IMR-90 (cell line): ENCODE measurements around the gene GRID1. TPM values are rescaled to one million over a fixed set of nuclear protein-coding genes. Genes with fewer than 3 reads are reported as not detected.

Experiments used
- ATAC-seq: fragments of 200-7000 bp; cut with Tn5 transposase; 2 replicates; pipeline ENCODE4 v1.9.1; 2020; ENCODE audit warnings: low read depth, mild to moderate bottlenecking, moderate library complexity
- BruUV-seq: library from RNA; stranded (reverse); fragments of 400-500 nt; replicated peaks from 2 replicates; lab custom pipeline; 2021; lab: Mats Ljungman, UMichigan
- CTCF ChIA-PET: fragments of 300-600 bp; formaldehyde crosslinking; extraction: SDS; loops from one replicate; lab custom pipeline; 2021; ENCODE audit warnings: antibody characterized with exemption; lab: Yijun Ruan, JAX
- POLR2A ChIA-PET: fragments of 300-600 bp; sonication (Branson Sonifier 250); formaldehyde crosslinking; loops from one replicate; lab custom pipeline; 2022; ENCODE audit warnings: antibody characterized with exemption; ENCODE audit not compliant: unreplicated experiment; lab: Charles Lee
- DNase-seq: peaks from one replicate; pipeline ENCODE4 v3.0.0; 2013
- H2AFZ ChIP-seq: replicated peaks from 2 replicates; pipeline ENCODE3; 2013; ENCODE audit warnings: low read length, mild to moderate bottlenecking; ENCODE audit not compliant: poor library complexity
- H2AK5ac ChIP-seq: 2 replicates; pipeline ENCODE4 v1.6.1; 2013; ENCODE audit warnings: low read depth, low read length, inconsistent platforms
- H2AK9ac ChIP-seq: replicated peaks from 2 replicates; pipeline ENCODE3; 2013; ENCODE audit warnings: mild to moderate bottlenecking, low read depth, low read length, moderate library complexity; ENCODE audit not compliant: poor library complexity
- H2BK120ac ChIP-seq: 2 replicates; pipeline ENCODE4 v1.6.1; 2013; ENCODE audit warnings: low read depth, low read length, inconsistent platforms
- H2BK15ac ChIP-seq: 3 replicates; pipeline ENCODE4 v1.6.1; 2013; ENCODE audit warnings: low read depth, low read length, inconsistent platforms
- H2BK20ac ChIP-seq: 2 replicates; pipeline ENCODE4 v1.6.1; 2013; ENCODE audit warnings: low read depth, mild to moderate bottlenecking, inconsistent platforms, low read length, moderate library complexity
- H2BK5ac ChIP-seq: 2 replicates; pipeline ENCODE4 v1.6.1; 2013; ENCODE audit warnings: mild to moderate bottlenecking, low read depth, low read length, inconsistent platforms; ENCODE audit not compliant: poor library complexity, severe bottlenecking
- H3K14ac ChIP-seq: replicated peaks from 2 replicates; pipeline ENCODE4 v1.6.1; 2013; ENCODE audit warnings: low read depth, low read length, inconsistent platforms
- H3K18ac ChIP-seq: 2 replicates; pipeline ENCODE4 v1.6.1; 2013; ENCODE audit warnings: low read depth, low read length, control low read depth
- H3K23ac ChIP-seq: 2 replicates; pipeline ENCODE4 v1.6.1; 2013; ENCODE audit warnings: low read depth, low read length, inconsistent platforms
- H3K27ac ChIP-seq: 2 replicates; pipeline ENCODE4 v1.5.1; 2013; ENCODE audit warnings: mild to moderate bottlenecking, control low read depth, low read length; ENCODE audit not compliant: insufficient read depth
- H3K27me3 ChIP-seq: 2 replicates; pipeline ENCODE4 v1.6.1; 2013; ENCODE audit warnings: low read length; ENCODE audit not compliant: control insufficient read depth, insufficient read depth
- H3K36me3 ChIP-seq: 2 replicates; pipeline ENCODE4 v1.6.1; 2013; ENCODE audit warnings: low read length, mixed read lengths; ENCODE audit not compliant: control insufficient read depth, insufficient read depth
- H3K4ac ChIP-seq: 2 replicates; pipeline ENCODE4 v1.6.1; 2013; ENCODE audit warnings: low read depth, low read length, inconsistent platforms
- H3K4me1 ChIP-seq: 2 replicates; pipeline ENCODE4 v1.6.1; 2013; ENCODE audit warnings: low read length, mixed read lengths; ENCODE audit not compliant: control insufficient read depth, insufficient read depth
- H3K4me2 ChIP-seq: 2 replicates; pipeline ENCODE4 v1.6.1; 2013; ENCODE audit warnings: low read depth, mild to moderate bottlenecking, control low read depth, low read length, moderate library complexity
- H3K4me3 ChIP-seq: 2 replicates; pipeline ENCODE4 v1.5.1; 2013; ENCODE audit warnings: low read depth, mild to moderate bottlenecking, control low read depth, low read length, moderate library complexity; ENCODE audit not compliant: insufficient read depth
- H3K56ac ChIP-seq: 2 replicates; pipeline ENCODE4 v1.6.1; 2013; ENCODE audit warnings: low read length, inconsistent platforms; ENCODE audit not compliant: insufficient read depth; ENCODE audit errors: extremely low read depth
- H3K79me1 ChIP-seq, 2 experiments: 2 replicates each; pipeline ENCODE4 v1.6.1; 2013; ENCODE audit warnings: low read length in 2 of 2, inconsistent platforms in 1 of 2, low read depth in 1 of 2
- H3K9ac ChIP-seq: 2 replicates; pipeline ENCODE4 v1.6.1; 2013; ENCODE audit warnings: low read depth, low read length, control low read depth
- H3K9me1 ChIP-seq: 2 replicates; pipeline ENCODE4 v1.6.1; 2013; ENCODE audit warnings: low read length, inconsistent platforms; ENCODE audit not compliant: insufficient read depth
- H3K9me3 ChIP-seq: 2 replicates; pipeline ENCODE4 v1.6.1; 2013; ENCODE audit warnings: low read length; ENCODE audit not compliant: control insufficient read depth, insufficient read depth
- H4K20me1 ChIP-seq: 2 replicates; pipeline ENCODE4 v1.6.1; 2013; ENCODE audit warnings: low read length, inconsistent platforms; ENCODE audit not compliant: insufficient read depth
- H4K5ac ChIP-seq: 2 replicates; pipeline ENCODE4 v1.6.1; 2013; ENCODE audit warnings: mild to moderate bottlenecking, low read depth, low read length, control low read depth
- H4K8ac ChIP-seq, 2 experiments: 2 replicates each; pipeline ENCODE4 v1.6.1; 2013; ENCODE audit warnings: low read depth in 2 of 2, low read length in 2 of 2, control low read depth in 1 of 2, inconsistent platforms in 1 of 2
- H4K91ac ChIP-seq: 2 replicates; pipeline ENCODE4 v1.6.1; 2013; ENCODE audit warnings: low read depth, low read length, inconsistent platforms; ENCODE audit not compliant: insufficient read depth
- BHLHE40 ChIP-seq: fragments of 150-350 bp; IDR thresholded peaks from 2 replicates; pipeline ENCODE4 v1.6.1; 2016; ENCODE audit warnings: mild to moderate bottlenecking, low read depth, low read length
- CEBPB ChIP-seq: IDR thresholded peaks from 2 replicates; pipeline ENCODE4 v1.6.1; 2012; ENCODE audit warnings: low read depth, low read length, improper control_type of control experiment
- CHD1 ChIP-seq: IDR thresholded peaks from 2 replicates; pipeline ENCODE4 v1.6.1; 2012; ENCODE audit warnings: low read depth, low read length, improper control_type of control experiment
- CTCF ChIP-seq: conservative IDR thresholded peaks from 2 replicates; pipeline ENCODE4 v1.5.1; 2012; ENCODE audit warnings: mild to moderate bottlenecking, low read depth, low read length, improper control_type of control experiment
- ELK1 ChIP-seq: fragments of 150-350 bp; IDR thresholded peaks from 2 replicates; pipeline ENCODE4 v1.6.1; 2016; ENCODE audit warnings: low read depth, mild to moderate bottlenecking, low read length, moderate library complexity, borderline replicate concordance
- FOS ChIP-seq: fragments of 150-350 bp; IDR thresholded peaks from 2 replicates; pipeline ENCODE4 v1.6.1; 2016; ENCODE audit warnings: low read depth, low read length
- MAFK ChIP-seq: IDR thresholded peaks from 2 replicates; pipeline ENCODE4 v1.6.1; 2012; ENCODE audit warnings: low read depth, low read length, improper control_type of control experiment
- MAZ ChIP-seq: IDR thresholded peaks from 2 replicates; pipeline ENCODE4 v1.6.1; 2012; ENCODE audit warnings: low read depth, mild to moderate bottlenecking, low read length, improper control_type of control experiment, moderate library complexity, borderline replicate concordance
- MXI1 ChIP-seq: IDR thresholded peaks from 2 replicates; pipeline ENCODE4 v1.6.1; 2012; ENCODE audit warnings: low read depth, mild to moderate bottlenecking, low read length, moderate library complexity, borderline replicate concordance
- NFE2L2 ChIP-seq: fragments of 150-350 bp; IDR thresholded peaks from 2 replicates; pipeline ENCODE4 v1.6.1; 2016; ENCODE audit warnings: low read depth, mild to moderate bottlenecking, low read length
- POLR2A ChIP-seq: IDR thresholded peaks from 2 replicates; pipeline ENCODE4 v1.6.1; 2012; ENCODE audit warnings: mild to moderate bottlenecking, low read depth, low read length
- RAD21 ChIP-seq: IDR thresholded peaks from 2 replicates; pipeline ENCODE4 v1.6.1; 2012; ENCODE audit warnings: low read length, improper control_type of control experiment
- RCOR1 ChIP-seq: IDR thresholded peaks from 2 replicates; pipeline ENCODE4 v1.6.1; 2012; ENCODE audit warnings: mild to moderate bottlenecking, low read length, improper control_type of control experiment; ENCODE audit not compliant: insufficient replicate concordance
- RFX5 ChIP-seq: IDR thresholded peaks from 2 replicates; pipeline ENCODE4 v1.8.0; 2012; ENCODE audit warnings: low read depth, mild to moderate bottlenecking, low read length, moderate library complexity
- SMC3 ChIP-seq: fragments of 150-350 bp; IDR thresholded peaks from 2 replicates; pipeline ENCODE4 v1.6.1; 2016; ENCODE audit warnings: low read depth, mild to moderate bottlenecking, antibody characterized with exemption, low read length, moderate library complexity
- USF2 ChIP-seq: fragments of 150-350 bp; IDR thresholded peaks from 2 replicates; pipeline ENCODE4 v1.6.1; 2017; ENCODE audit warnings: mild to moderate bottlenecking, antibody characterized with exemption, low read length, low read depth
- WGBS, 2 experiments: methylation state at CpG; one replicate each; pipeline versions ENCODE4 v1.1.5 to v1.1.7; 2013; ENCODE audit warnings: missing lambda C conversion rate in 2 of 2; ENCODE audit not compliant: insufficient read length in 1 of 2; ENCODE audit errors: extremely low coverage in 2 of 2; 5-methylcytosine and 5-hydroxymethylcytosine counted together
- dilution Hi-C: fragments of 300-500 bp; cut with HindIII; formaldehyde crosslinking; loops from one replicate; pipeline ENCODE4 v1.14.3; 2018; ENCODE audit warnings: low sequenced_read_pairs; ENCODE audit not compliant: unreplicated experiment
- in situ Hi-C: fragments of 300-500 bp; cut with MboI; formaldehyde crosslinking; loops from 3 replicates; pipeline ENCODE4 v1.14.3; 2019; ENCODE audit warnings: low sequenced_read_pairs, inconsistent platforms, mixed read lengths
- intact Hi-C: fragments of 100-400 bp; cut with micrococcal nuclease; formaldehyde crosslinking; loops from 2 replicates; pipeline ENCODE4 v1.10.0; 2022
- polyA plus RNA-seq, 3 experiments: library from polyadenylated mRNA; depleted of rRNA; stranded (reverse); fragments of >200 nt; gene quantifications; 2 replicates each; pipeline ENCODE4 v1.2.3, GENCODE V29; 2012; ENCODE audit warnings: low replicate concordance in 1 of 3
- total RNA-seq: library from RNA; depleted of rRNA; stranded (reverse); fragments of >200 nt; gene quantifications from 2 replicates; pipeline ENCODE4 v1.2.3, GENCODE V29; 2012

GRID1 gene
- total and polyA plus RNA-seq, 2 of the 4 experiments (the other 2 are of a cell fraction): not detected

GRCh38 chr10:86269332-86269731 is 97.3 kb downstream of the GRID1 start:
- H3K4me1 ChIP-seq: no peaks in the 10 kb centered on the region
- no peak overlapping the region for H2AK5ac ChIP-seq
- intact Hi-C loops: no loop called here
- BruUV-seq: no TSS peak
- no peaks in the 10 kb centered on the region for H3K9me1 ChIP-seq
- ATAC-seq (no peak), DNase-seq (no peak)
- no peak overlapping the region for H3K14ac ChIP-seq
- H4K8ac ChIP-seq: no peak overlapping the region
- H2BK15ac ChIP-seq: no peak overlapping the region
- 10% methylated on average over 2 of the region's 2 CpGs; no CpG with 5 or more reads in 1 of the 2 experiments for WGBS, 2 experiments
- H4K20me1 ChIP-seq: no peaks in the 10 kb centered on the region
- in situ Hi-C loops: no loop called here
- no peak overlapping the region for H3K27ac ChIP-seq
- H3K4me3 ChIP-seq: no peak overlapping the region
- no peak overlapping the region for H4K91ac ChIP-seq
- H3K27me3 ChIP-seq: no peaks in the 10 kb centered on the region
- H3K56ac ChIP-seq: no peak overlapping the region
- no peak overlapping the region for H2AFZ ChIP-seq
- no peak overlapping the region for H2BK20ac ChIP-seq
- H3K4ac ChIP-seq: no peak overlapping the region
- H3K79me1 ChIP-seq: no peaks in the 10 kb centered on the region
- H4K5ac ChIP-seq: no peak overlapping the region
- no peak for TF ChIP-seq USF2
- TF ChIP-seq MXI1: no peak
- TF ChIP-seq CEBPB: no peak
- TF ChIP-seq RCOR1: no peak
- TF ChIP-seq POLR2A: no peak
- no peak for TF ChIP-seq BHLHE40
- no peak for TF ChIP-seq CHD1
- TF ChIP-seq RAD21: no peak
- no peak for TF ChIP-seq CTCF
- no peak for TF ChIP-seq FOS
- TF ChIP-seq NFE2L2: no peak
- TF ChIP-seq RFX5: no peak
- no peak for TF ChIP-seq MAZ
- TF ChIP-seq SMC3: no peak
- no peak for TF ChIP-seq MAFK
- no peak for TF ChIP-seq ELK1
- no peak overlapping the region for H3K23ac ChIP-seq
- H2BK120ac ChIP-seq: no peak overlapping the region
- POLR2A ChIA-PET: no interaction called here
- H3K36me3 ChIP-seq: no peaks in the 10 kb centered on the region
- no peaks in the 10 kb centered on the region for H3K9me3 ChIP-seq
- H2BK5ac ChIP-seq: no peak overlapping the region
- H3K18ac ChIP-seq: no peak overlapping the region
- no peak overlapping the region for H3K4me2 ChIP-seq
- dilution Hi-C loops: no loop called here
- CTCF ChIA-PET: no interaction called here
- no peak overlapping the region for H2AK9ac ChIP-seq
- no peak overlapping the region for H3K9ac ChIP-seq
